SH-SY5Y (cell line): Measurements from ENCODE around the gene NEU2.

Source experiments
- GATA2 ChIP-seq: IDR thresholded peaks from 2 replicates; pipeline ENCODE4 v1.6.1; 2011; ENCODE audit warnings: mild to moderate bottlenecking, low read depth, low read length
- GATA3 ChIP-seq: IDR thresholded peaks from 2 replicates; pipeline ENCODE4 v1.6.1; 2011; ENCODE audit warnings: low read depth, mild to moderate bottlenecking, low read length, moderate library complexity

GRCh38 chr2:233002829-233003657, 29.4 kb upstream of the NEU2 start:
- TF ChIP-seq GATA3 (no peak), GATA2 (no peak)
